GM12878 (cell line): ENCODE results near the gene DSG1. TPM values are rescaled to one million over a fixed set of nuclear protein-coding genes. Genes with fewer than 3 reads are reported as not detected.

ENCODE experiments used
- ATAC-seq: fragments of 200-7000 bp; cut with Tn5 transposase; 3 replicates; pipeline ENCODE4 v1.9.1; 2020; ENCODE audit warnings: mild to moderate bottlenecking, moderate library complexity
- BruUV-seq: library from RNA; stranded (reverse); fragments of 400-500 nt; replicated peaks from 2 replicates; lab custom pipeline; 2021; lab: Mats Ljungman, UMichigan
- CTCF ChIA-PET: fragments of 300-600 bp; sonication (Branson Sonifier 250); formaldehyde crosslinking; extraction: SDS; loops from one replicate; lab custom pipeline; 2021; ENCODE audit warnings: inconsistent platforms; lab: Yijun Ruan, JAX
- POLR2A ChIA-PET: fragments of 350-600 bp; formaldehyde crosslinking; extraction: SDS; loops from one replicate; lab custom pipeline; 2021; ENCODE audit warnings: inconsistent platforms; lab: Charles Lee
- RAD21 ChIA-PET: fragments of 300-600 bp; sonication (Branson Sonifier 250); formaldehyde crosslinking; loops from one replicate; lab custom pipeline; 2023; ENCODE audit warnings: antibody characterized with exemption; ENCODE audit not compliant: unreplicated experiment; lab: Charles Lee
- SMC1A ChIA-PET: fragments of 300-600 bp; sonication (Branson Sonifier 250); formaldehyde crosslinking; loops from one replicate; lab custom pipeline; 2023; ENCODE audit not compliant: unreplicated experiment, uncharacterized antibody; lab: Charles Lee
- DNase-seq: peaks from one replicate; pipeline ENCODE4 v3.0.0-alpha.2; 2011; ENCODE audit warnings: low read depth, low spot score
- FAIRE-seq: peaks from 3 replicates; lab custom pipeline; 2011; peaks lifted over from hg19 to GRCh38; lab: Jason Lieb, UNC
- H2AFZ ChIP-seq: 2 replicates; pipeline ENCODE4 v1.6.0; 2011; ENCODE audit warnings: low read depth, low read length, control low read depth; ENCODE audit not compliant: control insufficient read depth
- H3K27ac ChIP-seq: 2 replicates; pipeline ENCODE4 v1.5.1; 2011; ENCODE audit warnings: control low read depth; ENCODE audit not compliant: control insufficient read depth, insufficient read depth
- H3K27me3 ChIP-seq, 2 experiments: replicated peaks in 1 of 2; 2 replicates each; pipeline versions ENCODE4 v1.6.0 to v1.6.1; 2011; ENCODE audit warnings: low read length in 1 of 2; ENCODE audit not compliant: control insufficient read depth in 2 of 2, insufficient read depth in 2 of 2
- H3K36me3 ChIP-seq, 2 experiments: 2 replicates each; pipeline ENCODE4 v1.5.1; 2011; ENCODE audit warnings: low read length in 1 of 2; ENCODE audit not compliant: control insufficient read depth in 2 of 2, insufficient read depth in 2 of 2
- H3K4me1 ChIP-seq: 2 replicates; pipeline ENCODE4 v1.6.1; 2011; ENCODE audit warnings: mild to moderate bottlenecking, low read length, moderate library complexity, mixed read lengths; ENCODE audit not compliant: control insufficient read depth, insufficient read depth
- H3K4me2 ChIP-seq: 2 replicates; pipeline ENCODE4 v1.6.0; 2011; ENCODE audit warnings: control low read depth; ENCODE audit not compliant: control insufficient read depth, insufficient read depth
- H3K4me3 ChIP-seq: fragments of 200-600 bp; sonication (generic); 2 replicates; pipeline ENCODE4 v1.5.1; 2016
- H3K79me2 ChIP-seq: 2 replicates; pipeline ENCODE4 v1.6.0; 2011; ENCODE audit warnings: low read length; ENCODE audit not compliant: control insufficient read depth, insufficient read depth
- H3K9ac ChIP-seq: 2 replicates; pipeline ENCODE4 v1.8.0; 2011; ENCODE audit warnings: low read length, control low read depth, mixed read lengths; ENCODE audit not compliant: control insufficient read depth, insufficient read depth
- H3K9me3 ChIP-seq: replicated peaks from 3 replicates; pipeline ENCODE4 v1.5.1; 2011; ENCODE audit warnings: mild to moderate bottlenecking, low read length; ENCODE audit not compliant: control insufficient read depth, insufficient read depth
- H4K20me1 ChIP-seq: 2 replicates; pipeline ENCODE4 v1.6.0; 2011; ENCODE audit not compliant: control insufficient read depth, insufficient read depth
- BMI1 ChIP-seq: fragments of 450-650 bp; IDR thresholded peaks from 2 replicates; pipeline ENCODE4 v1.6.1; 2016; ENCODE audit warnings: mild to moderate bottlenecking, moderate library complexity, borderline replicate concordance
- CHD2 ChIP-seq: IDR thresholded peaks from 2 replicates; pipeline ENCODE4 v1.6.1; 2011; ENCODE audit warnings: low read depth, low read length, improper control_type of control experiment, borderline replicate concordance
- LARP7 ChIP-seq: fragments of 450-650 bp; IDR thresholded peaks from 2 replicates; pipeline ENCODE4 v1.6.1; 2017; ENCODE audit warnings: mild to moderate bottlenecking
- RAD51 ChIP-seq: fragments of 450-650 bp; IDR thresholded peaks from 2 replicates; pipeline ENCODE4 v1.6.1; 2016; ENCODE audit warnings: moderate library complexity, mild to moderate bottlenecking, inconsistent platforms
- TAF1 ChIP-seq: IDR thresholded peaks from 2 replicates; pipeline ENCODE4 v1.6.1; 2011; ENCODE audit warnings: mild to moderate bottlenecking, low read depth, low read length, borderline replicate concordance
- WGBS: methylation state at CpG from one replicate; pipeline ENCODE4 v1.1.6; 2016; ENCODE audit warnings: low lambda C conversion rate; ENCODE audit not compliant: insufficient replicate concordance, insufficient coverage; ENCODE audit errors: missing lambda C conversion rate; 5-methylcytosine and 5-hydroxymethylcytosine counted together
- in situ Hi-C: fragments of 300-500 bp; cut with MboI; formaldehyde crosslinking; loops from 9 replicates; pipeline ENCODE4 v1.14.3; 2018; ENCODE audit warnings: mixed read lengths
- intact Hi-C: fragments of 100-400 bp; cut with micrococcal nuclease; formaldehyde crosslinking; loops from one replicate; pipeline ENCODE4 v1.14.2; 2022; ENCODE audit not compliant: unreplicated experiment
- polyA plus RNA-seq, 11 experiments: library from polyadenylated mRNA; depleted of rRNA in 4 of 11; unstranded in 6 of 11; stranded (reverse) in 5 of 11; fragments of >200 nt; fragmentation: Nextera tagmentation in 4 of 11; fragmentation: Illumina TruSeq in 1 of 11; extraction: Ambion mirVana in 4 of 11; extraction: Trizol in 1 of 11; gene quantifications; 1 replicate in 1 of 11; 2 replicates in 10 of 11; pipeline versions ENCODE4 v1.2.1 to v1.2.3, GENCODE V29; 2011 to 2016; ENCODE audit warnings: inconsistent platforms in 2 of 11, missing spikeins in 2 of 11, low read depth in 1 of 11
- total RNA-seq, 4 experiments: library from RNA; depleted of rRNA in 3 of 4; stranded (reverse); fragments of >200 nt in 3 of 4; fragmentation: Illumina TruSeq in 1 of 4; extraction: Trizol in 1 of 4; gene quantifications; 2 replicates each; pipeline versions ENCODE4 v1.2.1 to v1.2.3, GENCODE V29; 2013 to 2021
- TF ChIP-seq, protein P1 (sequence below): fragments of 150-350 bp; IDR thresholded peaks from 2 replicates; pipeline ENCODE4 v1.6.1; 2016; ENCODE audit warnings: low read depth, low read length

The DSG1 gene
- total and polyA plus RNA-seq, 10 of the 15 experiments (the other 5 are each of a cell fraction or from before 2014, with no cell fraction given) = 0.10 to 5.0 (median 2.6) TPM

DNA sequence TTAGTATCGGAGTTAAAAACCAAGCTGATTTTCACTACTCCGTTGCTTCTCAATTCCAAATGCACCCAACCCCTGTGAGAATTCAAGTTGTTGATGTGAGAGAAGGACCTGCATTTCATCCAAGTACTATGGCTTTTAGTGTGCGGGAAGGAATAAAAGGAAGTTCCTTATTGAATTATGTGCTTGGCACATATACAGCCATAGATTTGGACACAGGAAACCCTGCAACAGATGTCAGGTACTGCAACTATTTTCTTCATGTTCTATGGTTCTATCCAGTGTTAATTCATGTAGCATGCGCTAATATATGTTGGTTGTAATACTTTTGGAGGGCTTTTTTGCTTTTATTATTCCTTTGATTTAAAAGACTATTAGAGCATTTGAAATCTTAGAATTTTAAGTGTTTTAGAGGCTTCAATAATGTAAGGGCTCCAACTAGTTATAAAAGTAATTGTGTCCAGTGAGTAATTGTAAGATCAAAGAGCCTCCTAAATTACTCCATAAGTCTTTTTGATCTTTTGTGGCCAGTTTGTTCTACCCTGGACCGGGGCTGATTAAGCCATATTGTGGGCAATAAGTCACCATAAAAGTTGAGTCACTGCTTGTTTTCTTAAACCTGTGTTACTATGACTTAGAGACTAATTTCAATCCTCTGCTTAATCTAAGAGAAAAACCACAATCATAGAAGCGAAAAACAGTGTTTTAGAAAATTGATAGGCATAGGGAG, 81.5 kb downstream of the DSG1 start:
- H4K20me1 ChIP-seq = no peaks in the 10 kb centered on the region
- H2AFZ ChIP-seq = no peak overlapping the region
- no peak overlapping the region for H3K27ac ChIP-seq
- H3K36me3 ChIP-seq = no peaks in the 10 kb centered on the region
- no peaks in the 10 kb centered on the region for H3K9me3 ChIP-seq
- no peak overlapping the region for H3K4me2 ChIP-seq
- H3K4me1 ChIP-seq = no peaks in the 10 kb centered on the region
- RAD21 ChIA-PET = no interaction called here
- no peaks in the 10 kb centered on the region for H3K27me3 ChIP-seq
- CTCF ChIA-PET = no interaction called here
- FAIRE-seq = no peak
- intact Hi-C loops = loop anchor here (10.0 kb wide), 2 partner anchors 55 to 425 kb away; no protein-coding TSS in a partner anchor
- SMC1A ChIA-PET = no interaction called here
- TF ChIP-seq BMI1 = no peak
- TF ChIP-seq, protein P1, sequence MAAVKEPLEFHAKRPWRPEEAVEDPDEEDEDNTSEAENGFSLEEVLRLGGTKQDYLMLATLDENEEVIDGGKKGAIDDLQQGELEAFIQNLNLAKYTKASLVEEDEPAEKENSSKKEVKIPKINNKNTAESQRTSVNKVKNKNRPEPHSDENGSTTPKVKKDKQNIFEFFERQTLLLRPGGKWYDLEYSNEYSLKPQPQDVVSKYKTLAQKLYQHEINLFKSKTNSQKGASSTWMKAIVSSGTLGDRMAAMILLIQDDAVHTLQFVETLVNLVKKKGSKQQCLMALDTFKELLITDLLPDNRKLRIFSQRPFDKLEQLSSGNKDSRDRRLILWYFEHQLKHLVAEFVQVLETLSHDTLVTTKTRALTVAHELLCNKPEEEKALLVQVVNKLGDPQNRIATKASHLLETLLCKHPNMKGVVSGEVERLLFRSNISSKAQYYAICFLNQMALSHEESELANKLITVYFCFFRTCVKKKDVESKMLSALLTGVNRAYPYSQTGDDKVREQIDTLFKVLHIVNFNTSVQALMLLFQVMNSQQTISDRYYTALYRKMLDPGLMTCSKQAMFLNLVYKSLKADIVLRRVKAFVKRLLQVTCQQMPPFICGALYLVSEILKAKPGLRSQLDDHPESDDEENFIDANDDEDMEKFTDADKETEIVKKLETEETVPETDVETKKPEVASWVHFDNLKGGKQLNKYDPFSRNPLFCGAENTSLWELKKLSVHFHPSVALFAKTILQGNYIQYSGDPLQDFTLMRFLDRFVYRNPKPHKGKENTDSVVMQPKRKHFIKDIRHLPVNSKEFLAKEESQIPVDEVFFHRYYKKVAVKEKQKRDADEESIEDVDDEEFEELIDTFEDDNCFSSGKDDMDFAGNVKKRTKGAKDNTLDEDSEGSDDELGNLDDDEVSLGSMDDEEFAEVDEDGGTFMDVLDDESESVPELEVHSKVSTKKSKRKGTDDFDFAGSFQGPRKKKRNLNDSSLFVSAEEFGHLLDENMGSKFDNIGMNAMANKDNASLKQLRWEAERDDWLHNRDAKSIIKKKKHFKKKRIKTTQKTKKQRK = no peak
- TF ChIP-seq RAD51 = no peak
- no peak for TF ChIP-seq TAF1
- TF ChIP-seq LARP7 = no peak
- no peak for TF ChIP-seq CHD2
- TF ChIP-seq, all 136 proteins: peak for 0
- Histone ChIP-seq H3K9ac (no peak overlapping the region), H3K79me2 (no peaks in the 10 kb centered on the region), H3K4me3 (no peak overlapping the region)
- ATAC-seq (no peak), DNase-seq (no peak)
- BruUV-seq = no TSS peak
- 25% methylated on average over 6 of the region's 6 CpGs for WGBS
- in situ Hi-C loops = loop anchor here (10.0 kb wide), 1 partner anchor 55 kb away; no protein-coding TSS in a partner anchor
- POLR2A ChIA-PET = no interaction called here
